HG02970 (cell line): ENCODE results near the gene WDR4.
"Not testable (repeated sequence)": the region's sequence is repeated elsewhere in the genome, so short reads cannot be mapped to it uniquely, and the experiment has no call there.

ENCODE experiments used
- ATAC-seq: cut with Tn5 transposase; IDR thresholded peaks from one replicate; pipeline ENCODE4 v1.9.1; 2021; ENCODE audit warnings: mild to moderate bottlenecking, moderate library complexity, moderate number of reproducible peaks; ENCODE audit not compliant: unreplicated experiment, low FRiP score

Gene WDR4

DNA sequence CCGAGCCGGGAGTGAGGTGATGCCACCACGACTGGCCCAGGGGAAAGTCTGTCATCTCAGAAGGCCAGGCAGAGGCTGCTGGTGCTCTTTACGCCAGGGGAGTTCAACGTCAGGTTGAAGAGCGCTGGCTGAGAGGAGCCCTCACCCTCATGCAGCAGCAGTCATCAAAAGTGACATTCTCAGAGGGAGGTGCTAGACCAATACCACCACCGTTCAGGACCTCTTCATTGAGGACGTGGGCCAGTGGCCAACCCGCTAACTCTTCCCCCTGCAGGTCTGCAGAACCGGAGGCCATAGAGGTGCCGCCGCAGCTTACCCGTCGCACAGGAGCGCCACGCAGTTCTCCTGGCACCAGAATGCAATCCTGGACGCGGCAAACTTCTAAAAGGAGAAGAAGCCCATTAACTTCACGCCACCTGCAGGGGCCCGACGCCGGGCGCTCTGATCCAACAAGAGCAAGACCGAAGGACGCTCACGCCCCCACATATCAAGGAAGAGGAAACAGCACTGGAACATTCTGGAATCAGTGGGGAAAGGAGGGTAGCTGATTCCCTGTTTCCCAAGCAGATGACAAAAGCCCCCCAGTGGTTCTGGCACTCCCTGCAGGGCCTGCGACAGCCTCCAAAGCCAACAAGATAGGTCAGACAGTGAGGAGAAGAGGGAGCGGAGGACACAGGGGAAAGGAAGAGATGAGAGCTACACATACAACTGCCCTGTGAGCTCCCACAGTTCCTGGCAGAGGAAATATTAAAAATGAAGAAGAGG, 24.9 kb downstream of the WDR4 start:
- no peak for ATAC-seq

DNA sequence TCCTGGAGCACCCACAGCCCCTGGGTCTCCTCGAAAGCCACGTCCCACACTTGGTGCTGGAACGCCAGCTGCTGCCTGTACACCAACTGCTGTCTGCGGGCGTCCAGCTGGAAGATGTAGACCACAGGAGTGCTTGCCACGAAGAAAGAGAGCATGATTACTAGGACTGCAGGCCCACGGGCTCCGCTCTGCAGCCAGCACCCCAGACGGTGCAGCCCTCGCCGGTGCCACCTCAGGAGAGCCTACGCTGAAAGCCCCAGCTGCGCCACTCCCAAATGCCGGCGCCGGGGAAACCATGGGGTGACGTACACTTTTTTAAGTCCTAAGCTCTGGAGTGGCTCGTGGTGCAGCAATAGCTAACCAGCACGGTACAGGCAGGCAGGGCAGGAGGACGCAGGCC, 25.7 kb downstream of the WDR4 start:
- no peak for ATAC-seq

DNA sequence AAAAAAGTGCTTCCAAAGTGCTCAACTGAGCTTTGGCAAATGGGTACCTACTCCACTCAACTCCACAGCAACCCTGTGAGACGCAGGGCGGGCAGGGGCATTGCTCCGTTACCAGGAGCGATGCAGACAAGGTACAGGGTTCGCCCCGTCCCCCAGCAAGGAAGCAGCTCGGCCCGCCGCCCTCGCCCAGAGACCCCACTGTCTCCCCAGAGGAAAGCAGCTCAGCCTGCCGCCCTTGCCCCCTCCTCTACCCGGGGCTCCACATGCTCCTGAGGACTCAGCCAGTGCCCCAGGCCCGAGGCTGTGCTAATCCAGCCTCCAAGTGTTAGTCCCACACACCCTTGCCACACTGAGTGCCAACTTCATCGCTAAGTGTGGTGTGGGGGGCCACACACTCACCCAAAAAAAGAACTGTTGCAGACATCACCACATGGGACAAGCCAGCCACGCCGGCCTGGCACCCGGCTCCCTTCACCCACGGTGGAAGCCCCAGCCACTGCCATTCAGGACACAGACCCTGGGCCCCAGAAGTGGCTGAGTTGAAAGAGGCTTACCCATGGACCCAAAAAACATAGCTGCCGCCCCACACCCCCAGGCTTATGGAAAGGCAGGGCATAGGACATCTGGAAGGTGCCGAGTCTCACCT, 26.3 kb downstream of the WDR4 start:
- ATAC-seq = no peak

DNA sequence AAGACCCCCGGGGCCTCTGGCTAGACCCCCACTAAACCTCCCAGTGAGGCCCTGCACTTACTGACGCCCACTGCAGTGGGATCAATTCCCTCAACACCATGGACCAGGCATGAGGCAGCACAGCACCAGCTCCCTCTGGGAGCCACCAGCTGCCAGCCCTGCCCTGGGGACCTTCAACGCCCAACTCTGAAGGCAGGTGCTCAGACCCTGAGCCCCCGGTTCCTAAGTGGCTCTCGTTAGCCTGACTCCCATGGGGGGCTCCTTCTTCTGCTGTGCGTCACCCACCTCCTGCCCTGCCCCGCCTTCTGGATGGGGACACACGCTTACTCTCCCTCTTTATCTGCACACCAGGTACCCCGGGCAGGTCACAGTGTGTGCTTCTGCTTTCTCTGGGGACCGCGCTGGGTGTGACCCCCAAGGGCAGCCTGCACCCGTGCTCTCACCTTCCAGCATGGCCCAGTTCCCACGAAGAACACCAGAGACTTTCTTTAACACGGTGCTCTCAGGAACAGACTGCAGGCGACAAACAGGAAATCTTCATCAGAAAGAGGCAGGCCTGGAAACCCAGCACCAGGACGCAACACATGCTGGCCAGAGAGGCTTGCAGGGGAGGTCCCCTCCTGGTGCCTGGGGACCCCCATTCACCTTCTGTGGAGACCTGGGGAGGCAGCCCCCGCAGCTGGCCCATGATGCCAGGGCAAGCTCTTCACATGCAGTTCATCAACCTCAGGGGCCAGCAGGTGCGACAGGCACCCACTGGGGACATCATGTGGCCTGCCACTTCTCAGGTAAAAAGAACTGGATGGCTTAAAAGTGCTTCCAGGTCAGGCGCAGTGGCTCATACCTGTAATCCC, 27.3 kb downstream of the WDR4 start:
- no peak for ATAC-seq

DNA sequence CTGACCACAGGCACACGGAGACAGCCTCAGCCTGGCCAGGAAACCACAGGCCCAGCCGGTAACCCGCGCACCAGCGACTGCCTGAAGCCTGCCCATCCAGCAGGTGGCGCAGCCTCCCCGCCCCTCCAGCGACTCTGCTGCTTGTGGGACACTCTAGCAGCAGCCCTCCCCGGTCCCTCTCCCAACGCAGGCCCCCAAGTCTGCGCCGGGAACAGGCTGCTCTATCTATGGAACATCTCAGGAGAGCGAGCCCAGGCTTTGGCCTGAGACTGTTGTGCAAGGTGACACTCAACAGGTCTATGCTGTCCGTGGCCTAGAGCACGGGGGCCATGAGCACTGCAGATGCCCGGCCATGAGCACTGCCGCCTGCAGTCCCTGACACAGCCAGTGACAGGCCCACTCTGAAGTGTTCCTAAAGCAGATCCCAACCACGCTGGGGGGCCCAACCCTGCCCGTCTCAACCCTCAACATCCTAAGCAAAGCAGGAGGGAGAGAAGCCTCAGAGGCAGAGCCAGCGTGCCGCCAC, 28.4 kb downstream of the WDR4 start:
- ATAC-seq = no peak

DNA sequence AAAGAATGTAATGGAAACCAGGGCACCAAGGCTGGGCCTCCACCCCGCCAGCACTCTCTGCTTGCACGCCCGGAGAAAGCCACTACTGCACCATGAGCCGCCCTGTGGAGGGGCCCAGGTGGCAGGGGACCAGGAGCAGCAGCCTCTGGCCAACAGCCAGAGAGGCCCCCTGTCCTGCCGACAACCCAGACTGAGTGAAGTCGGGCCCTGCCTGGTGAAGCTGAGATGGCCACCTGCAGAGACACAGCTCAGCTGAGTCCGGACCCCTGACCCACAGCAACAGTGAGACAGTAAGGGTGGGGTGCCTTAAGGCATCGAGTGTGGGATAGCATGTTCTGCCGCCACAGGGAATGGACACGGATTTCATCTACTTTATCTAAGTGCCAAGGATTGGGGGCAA, 28.9 kb downstream of the WDR4 start:
- no peak for ATAC-seq

DNA sequence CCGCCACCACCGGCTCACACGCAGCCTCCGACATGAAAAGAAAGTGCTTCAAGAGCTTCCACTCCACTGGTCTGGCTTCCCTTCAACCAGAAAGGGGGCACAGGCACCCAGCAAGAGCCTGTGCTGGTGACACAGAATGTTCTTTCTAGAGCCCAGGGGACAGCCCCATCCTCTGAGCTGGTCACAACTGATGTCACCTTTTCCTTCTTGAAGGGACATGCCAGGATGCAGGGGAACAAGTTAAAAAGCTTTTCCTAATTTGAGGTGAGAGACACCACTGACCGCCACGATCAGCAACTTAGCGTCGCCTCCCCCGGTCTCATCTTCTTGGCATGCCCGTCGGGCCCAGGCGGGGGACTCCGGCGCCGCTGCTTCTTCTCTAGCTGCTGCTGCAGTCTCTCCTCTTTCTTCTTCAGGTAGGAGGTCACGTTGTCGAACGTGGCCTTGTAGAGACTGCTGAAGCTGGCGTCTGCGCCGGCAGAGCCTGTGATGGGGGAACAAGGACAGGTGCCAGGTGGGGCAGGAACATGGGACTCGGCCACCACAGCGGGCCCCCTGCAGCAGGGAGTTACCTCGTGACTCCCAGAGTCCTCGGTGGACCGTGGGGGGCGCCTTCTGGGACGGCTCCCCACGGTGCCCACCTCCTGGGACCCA, 29.5 kb downstream of the WDR4 start:
- no peak for ATAC-seq

DNA sequence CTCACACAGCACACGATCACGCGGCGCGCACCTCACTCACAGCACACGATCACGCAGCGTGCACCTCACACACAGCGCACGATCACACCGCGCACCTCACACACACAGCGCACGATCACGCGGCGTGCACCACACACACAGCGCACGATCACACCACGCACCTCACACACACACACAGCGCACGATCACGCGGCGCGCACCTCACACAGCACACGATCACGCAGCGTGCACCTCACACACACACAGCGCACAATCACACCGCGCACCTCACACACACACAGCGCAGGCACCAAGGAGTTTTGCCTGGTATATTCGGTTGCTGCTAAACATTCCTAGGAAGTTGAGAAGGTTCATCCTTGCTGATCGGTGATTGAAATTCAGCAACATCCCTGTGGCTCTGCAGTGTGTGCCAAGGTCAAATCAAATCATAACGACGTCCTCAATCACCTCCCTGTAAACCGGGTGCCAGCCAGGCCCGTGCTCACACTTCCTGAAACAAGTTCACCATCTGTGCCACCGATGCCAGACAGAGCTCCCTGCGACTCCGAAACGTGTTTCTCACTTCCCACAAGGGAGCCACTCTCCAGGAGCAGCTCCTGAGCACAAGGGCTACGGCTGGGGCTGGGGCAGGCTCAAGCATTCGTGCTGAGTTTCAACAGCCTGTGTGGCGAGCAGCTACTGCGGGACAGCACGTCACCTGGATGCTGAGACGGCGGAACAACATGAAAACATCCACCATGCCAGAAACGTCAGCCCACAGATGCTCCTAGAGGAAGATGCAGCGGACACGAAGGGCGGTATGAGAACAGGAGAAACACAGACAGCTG, 30.2 kb downstream of the WDR4 start:
- no peak for ATAC-seq

DNA sequence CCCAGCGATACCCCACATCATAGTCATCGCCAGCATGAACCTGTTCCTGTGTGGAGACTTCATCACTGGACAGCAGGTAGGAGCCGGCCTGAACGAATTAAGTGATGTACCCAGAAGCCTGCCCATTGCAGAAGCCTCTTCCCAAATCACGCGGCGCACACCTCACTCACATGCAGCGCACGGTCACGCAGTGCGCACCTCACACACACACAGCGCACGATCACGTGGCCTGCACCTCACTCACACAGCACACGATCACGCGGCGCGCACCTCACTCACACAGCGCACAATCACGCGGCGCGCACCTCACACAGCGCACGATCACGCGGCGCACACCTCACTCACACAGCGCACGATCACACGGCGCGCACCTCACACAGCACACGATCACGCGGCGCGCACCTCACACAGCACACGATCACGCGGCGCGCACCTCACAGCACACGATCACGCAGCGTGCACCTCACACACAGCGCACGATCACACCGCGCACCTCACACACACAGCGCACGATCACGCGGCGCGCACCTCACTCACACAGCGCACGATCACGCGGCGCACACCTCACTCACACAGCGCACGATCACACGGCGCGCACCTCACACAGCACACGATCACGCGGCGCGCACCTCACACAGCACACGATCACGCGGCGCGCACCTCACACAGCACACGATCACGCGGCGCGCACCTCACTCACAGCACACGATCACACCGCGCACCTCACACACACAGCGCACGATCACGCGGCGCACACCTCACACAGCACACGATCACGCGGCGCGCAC, 31.0 kb downstream of the WDR4 start:
- not testable (repeated sequence) for ATAC-seq

DNA sequence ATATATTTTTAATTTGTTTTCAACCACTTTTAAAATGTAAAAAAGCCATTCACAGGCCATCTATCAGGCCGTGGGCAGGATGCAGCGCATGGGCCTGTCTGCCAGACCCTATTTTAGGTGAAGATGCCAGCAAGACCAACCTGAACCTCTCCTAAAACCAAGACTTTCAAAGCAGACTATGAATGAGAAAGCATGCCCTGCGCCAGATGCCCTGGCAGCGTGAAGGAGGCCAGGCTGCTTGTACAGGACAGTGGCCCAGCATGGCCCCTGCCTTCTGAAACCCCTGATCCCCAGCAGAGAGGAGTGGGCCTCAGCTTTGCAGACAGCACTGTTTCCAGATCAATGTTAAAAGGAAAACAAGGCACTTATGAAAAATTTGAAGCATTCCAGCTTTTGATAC, 31.6 kb downstream of the WDR4 start:
- ATAC-seq = no peak

DNA sequence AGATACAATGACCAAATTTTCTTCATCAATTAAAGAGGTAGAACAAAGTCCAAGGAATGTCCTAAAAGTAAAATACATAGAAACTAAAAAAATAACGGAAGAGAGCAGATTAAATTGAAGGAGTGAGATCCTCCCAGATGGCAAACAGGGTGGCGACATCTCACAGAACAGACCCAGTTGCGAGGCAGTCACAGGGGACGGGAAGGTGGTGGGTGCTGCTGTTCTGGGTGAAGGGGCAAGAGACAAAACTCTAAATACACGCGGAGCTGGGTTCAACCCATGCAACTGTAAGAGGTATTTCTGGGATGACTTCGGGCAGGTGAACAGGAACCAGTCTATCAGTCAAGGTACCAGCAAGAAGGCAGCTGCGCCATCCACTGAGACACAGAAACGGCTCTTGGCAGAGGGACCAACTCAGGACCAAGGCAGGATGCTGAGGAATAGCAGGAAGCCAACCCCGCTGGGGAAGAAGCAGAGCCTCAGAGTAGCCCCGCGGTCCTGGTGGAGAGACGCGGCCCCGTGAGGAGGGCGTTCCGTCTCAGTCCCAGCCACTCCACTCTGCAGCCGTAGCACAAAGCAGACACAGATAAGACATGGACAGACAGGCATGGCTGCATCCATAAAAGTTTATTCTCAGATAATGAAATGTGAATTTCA, 32.2 kb downstream of the WDR4 start:
- no peak for ATAC-seq

DNA sequence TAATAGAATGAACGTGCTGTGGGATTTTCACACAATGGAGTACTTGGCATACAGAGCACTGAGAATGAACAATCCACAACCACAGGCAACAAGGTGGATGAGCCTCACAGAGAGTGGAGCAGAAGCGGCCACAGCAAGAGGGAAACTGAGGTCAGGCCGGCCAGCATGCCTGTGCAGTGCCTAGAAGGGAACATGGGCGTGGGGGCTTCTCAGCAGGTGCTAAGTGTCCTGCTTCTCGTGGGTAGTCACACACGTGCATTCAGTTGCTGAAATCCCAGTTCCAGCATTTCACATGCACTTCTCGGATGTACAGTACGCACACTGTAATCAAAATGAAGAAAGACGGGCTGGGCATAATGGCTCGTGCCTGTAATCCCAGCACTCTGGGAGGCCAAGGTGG, 33.1 kb downstream of the WDR4 start:
- ATAC-seq = no peak

DNA sequence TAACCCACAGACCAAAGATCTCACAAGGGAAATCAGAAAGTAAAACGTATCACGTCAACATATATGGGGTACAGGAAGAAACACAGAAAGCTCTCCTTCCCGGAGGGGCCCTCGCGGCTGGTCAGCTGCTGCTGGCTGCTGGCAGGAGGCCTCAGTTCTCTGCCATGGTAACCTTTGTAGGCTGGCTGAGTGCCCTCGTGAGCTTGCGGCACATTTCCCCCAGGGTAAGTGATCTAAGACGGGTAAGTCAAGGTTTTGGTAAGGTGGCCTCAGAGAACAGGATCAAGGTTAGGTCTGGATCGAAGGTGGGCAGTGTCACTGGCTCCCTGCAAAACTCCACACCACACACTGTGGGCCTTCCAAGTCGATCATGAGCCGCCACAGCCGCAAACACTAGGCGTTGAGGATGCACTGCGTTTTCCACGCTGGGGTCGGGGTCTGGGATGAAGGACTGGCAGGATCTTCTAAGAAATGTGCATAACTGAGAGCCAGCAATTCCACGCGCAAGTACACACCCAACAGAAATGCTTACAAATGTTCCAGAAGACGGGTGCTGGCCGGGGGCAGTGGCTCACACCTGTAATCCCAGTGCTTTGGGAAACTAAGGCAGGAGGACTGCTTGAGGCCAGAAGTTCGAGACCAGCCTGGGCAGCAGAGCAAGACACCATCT, 33.9 kb downstream of the WDR4 start:
- no peak for ATAC-seq

DNA sequence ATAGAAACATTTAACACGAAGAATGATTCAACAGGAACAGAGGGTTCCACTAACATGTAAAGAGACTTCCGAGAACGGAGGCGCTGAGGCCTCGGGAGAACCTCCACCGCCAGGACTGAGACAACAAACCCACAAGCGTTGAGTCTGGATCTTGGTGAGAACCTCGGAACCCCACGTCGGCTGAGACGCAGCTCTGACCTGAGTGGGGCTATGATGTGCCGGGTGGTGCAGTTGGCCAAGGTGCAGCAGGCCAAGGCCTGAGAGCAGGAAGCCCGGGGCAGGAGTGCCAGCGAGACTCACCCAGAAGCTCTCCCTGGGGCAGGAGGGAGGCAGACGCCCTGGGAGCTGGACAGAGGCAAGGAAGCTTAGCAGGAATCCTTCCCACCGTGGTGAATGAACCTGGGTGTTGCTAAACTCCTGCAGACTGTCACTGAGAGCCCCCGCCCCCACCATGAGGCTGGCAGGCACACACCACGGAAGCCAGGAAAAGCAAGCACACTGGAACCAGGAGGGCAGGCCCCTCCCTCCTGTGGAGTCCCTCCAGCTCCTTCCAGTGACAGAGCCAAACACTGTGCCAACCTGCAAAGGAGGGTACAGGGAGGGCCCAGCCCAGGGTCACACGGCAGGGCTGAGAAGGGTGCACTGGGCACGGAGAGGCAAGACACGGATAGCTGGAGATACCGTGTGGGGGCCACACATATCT, 34.8 kb downstream of the WDR4 start:
- ATAC-seq = no peak

DNA sequence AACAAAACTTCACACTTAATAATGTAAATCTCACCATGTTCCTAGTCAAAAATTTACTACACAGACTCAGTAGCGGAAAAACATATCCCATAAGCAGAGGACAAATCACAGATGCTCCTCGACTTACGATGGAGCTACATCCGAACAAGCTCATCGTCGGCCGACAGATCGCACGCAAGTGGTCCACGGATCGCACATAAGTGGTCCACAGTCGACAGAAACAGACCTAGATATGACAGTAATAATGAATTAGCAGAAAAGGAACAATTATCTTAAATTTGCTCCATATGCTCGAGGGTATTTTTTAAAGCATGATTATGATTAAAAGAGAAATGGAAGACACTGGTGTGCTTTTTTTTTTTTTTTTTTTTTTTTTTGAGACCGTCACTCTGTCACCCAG, 36.3 kb downstream of the WDR4 start:
- ATAC-seq = no peak

DNA sequence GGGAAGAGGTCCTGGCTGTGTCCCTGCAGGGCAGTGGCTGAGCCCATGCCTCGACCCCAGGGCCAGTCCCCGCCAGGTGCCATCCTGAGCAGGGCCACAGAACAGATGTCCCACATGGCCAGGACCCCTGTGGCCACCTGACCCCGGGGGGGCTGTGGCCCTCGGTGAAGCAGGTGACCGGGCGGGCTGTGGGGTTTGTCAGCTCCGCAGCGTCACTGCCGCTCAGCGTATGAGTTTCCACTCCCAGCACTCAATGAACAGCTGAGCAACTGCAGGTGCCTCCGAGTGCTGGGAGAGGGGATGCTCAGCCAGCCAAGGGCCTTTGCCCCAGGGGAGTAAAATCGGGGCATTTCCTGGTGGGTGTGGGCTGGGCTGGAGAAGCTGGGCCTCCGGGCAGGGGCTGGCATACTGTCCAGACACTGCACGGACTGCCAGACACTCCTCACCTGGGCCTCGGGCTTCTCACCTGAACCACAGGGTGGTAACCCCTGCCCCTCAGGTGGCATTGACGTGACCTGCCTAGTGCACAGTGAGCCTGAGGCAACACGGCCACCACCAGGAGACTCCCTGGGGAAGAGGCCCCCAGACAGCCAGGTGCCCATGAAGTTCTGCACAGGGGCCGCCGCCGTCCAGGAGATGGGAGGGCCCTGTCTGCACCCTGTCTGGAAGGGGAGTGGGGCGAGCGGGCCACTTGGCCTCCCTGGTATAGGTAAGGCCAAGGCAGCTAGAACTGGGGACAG, 37.3 kb downstream of the WDR4 start:
- ATAC-seq = not testable (repeated sequence)
